Measurements from ENCODE around the gene SP100. TPM values are rescaled to one million over a fixed set of nuclear protein-coding genes. Genes with fewer than 3 reads are reported as not detected.

SP100 gene
- total and polyA plus RNA-seq, 2 of the 8 experiments (the other 6 are each of a cell fraction or from before 2014, with no cell fraction given), result 0.06 to 1.1 TPM

DNA sequence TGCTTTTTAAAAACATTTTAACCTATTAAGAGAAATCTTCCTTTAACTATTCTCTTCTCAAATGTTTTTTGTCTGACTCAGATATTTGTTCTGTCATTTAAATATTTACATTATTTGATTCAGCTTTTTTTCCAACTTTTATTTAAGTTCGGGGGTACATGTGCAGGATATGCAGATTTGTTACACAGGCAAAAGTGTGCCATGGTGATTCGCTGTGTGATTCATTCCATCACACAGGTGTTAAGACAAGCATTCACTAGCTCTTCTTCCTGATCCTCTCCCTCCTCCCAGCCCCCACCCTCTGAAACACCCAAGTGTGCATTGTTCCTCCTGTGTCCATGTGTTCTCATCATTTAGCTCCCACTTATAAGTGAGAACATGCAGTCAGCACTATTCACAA lies 19.4 kb downstream of the SP100 start:
- Histone ChIP-seq H4K91ac (replicated peaks; ENCODE audit: insufficient read length, low read length) (no peak overlapping the region), H2BK15ac (ENCODE audit: low read length) (no peak overlapping the region), H3K56ac (replicated peaks; ENCODE audit: insufficient read length, low read depth, low read length) (no peak overlapping the region), H2BK5ac (ENCODE audit: low read depth, low read length) (no peak overlapping the region), H2AK5ac (ENCODE audit: low read depth, low read length) (no peak overlapping the region), H2BK120ac (replicated peaks; ENCODE audit: low read depth, low read length) (no peak overlapping the region), H3K27me3 (replicated peaks in 1 of 4; ENCODE audit: control insufficient read depth in 3 of 4, extremely low read depth in 1 of 4, insufficient read depth in 3 of 4, low read length in 3 of 4) (no peaks in the 10 kb centered on the region), H3K4me2 (ENCODE audit: insufficient read depth in 1 of 2, low read depth in 2 of 2, low read length in 2 of 2) (no peak overlapping the region), H3K27ac (ENCODE audit: low read depth, low read length) (no peak overlapping the region), H2BK20ac (ENCODE audit: low read length) (no peak overlapping the region), H3K9me3 (ENCODE audit: insufficient read depth in 2 of 2, low read depth in 1 of 2, low read length in 1 of 2) (peaks cover 0 to 7% of the 10 kb centered on the region in 2 experiments; a peak in 2 of 4 replicates), H2AFZ (ENCODE audit: low read length) (no peak overlapping the region), H3K9ac (replicated peaks in 1 of 4; ENCODE audit: extremely low read depth in 1 of 4, low read depth in 3 of 4, low read length in 3 of 4) (no peak overlapping the region), H4K20me1 (replicated peaks in 1 of 2; ENCODE audit: control insufficient read depth in 1 of 2, insufficient read depth in 2 of 2, low read length in 2 of 2) (no peaks in the 10 kb centered on the region), H4K8ac (ENCODE audit: extremely low read depth, insufficient read depth, low read length) (no peak overlapping the region), H4K5ac (ENCODE audit: insufficient read length, low read depth, low read length) (no peak overlapping the region), H3K14ac (ENCODE audit: insufficient read length) (no peak overlapping the region), H3K4ac (replicated peaks; ENCODE audit: insufficient read length, low read depth, low read length) (no peak overlapping the region), H3K18ac (ENCODE audit: extremely low read depth, low read length) (no peak overlapping the region), H3K79me1 (ENCODE audit: low read depth, low read length) (no peaks in the 10 kb centered on the region), H3K4me1 (replicated peaks in 1 of 4; ENCODE audit: control insufficient read depth in 3 of 4, insufficient read depth in 4 of 4, low read length in 3 of 4) (no peaks in the 10 kb centered on the region), H3K36me3 (ENCODE audit: control insufficient read depth in 2 of 4, insufficient read depth in 4 of 4, low read length in 3 of 4) (no peaks in the 10 kb centered on the region), H3K23ac (ENCODE audit: insufficient read length) (no peak overlapping the region), H3K79me2 (ENCODE audit: control insufficient read depth in 1 of 2, insufficient read depth in 2 of 2, low read length in 2 of 2) (no peaks in the 10 kb centered on the region), H2BK12ac (ENCODE audit: low read depth, low read length) (no peak overlapping the region), H3K4me3 (ENCODE audit: extremely low read depth in 1 of 4, insufficient read depth in 2 of 4, low read depth in 3 of 4, low read length in 4 of 4) (no peak overlapping the region; a peak in 1 of 8 replicates), H3K23me2 (ENCODE audit: low read depth, low read length) (no peaks in the 10 kb centered on the region)
- ChIA-PET CTCF (ENCODE audit: partially characterized antibody) (no interaction called here), POLR2A (ENCODE audit: partially characterized antibody) (no interaction called here)
- 95% methylated on average over 2 of the region's 2 CpGs; no CpG with 5 or more reads in 1 of the 2 experiments for WGBS, 2 experiments (ENCODE audit: extremely low coverage in 1 of 2, insufficient coverage in 1 of 2, insufficient read length in 1 of 2, insufficient replicate concordance in 2 of 2, low coverage in 1 of 2, low lambda C conversion rate in 2 of 2, missing lambda C conversion rate in 1 of 2)
- no peak for DNase-seq (ENCODE audit: low read depth in 1 of 2, low spot score in 2 of 2)
- no peak for FAIRE-seq
- TF ChIP-seq NRF1 (IDR thresholded peaks at IDR 0.05; ENCODE audit: low read depth, low read length), result no peak
- TF ChIP-seq, protein P1, sequence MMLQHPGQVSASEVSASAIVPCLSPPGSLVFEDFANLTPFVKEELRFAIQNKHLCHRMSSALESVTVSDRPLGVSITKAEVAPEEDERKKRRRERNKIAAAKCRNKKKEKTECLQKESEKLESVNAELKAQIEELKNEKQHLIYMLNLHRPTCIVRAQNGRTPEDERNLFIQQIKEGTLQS (IDR thresholded peaks at IDR 0.05; ENCODE audit: insufficient read depth, low read depth, low read length), result no peak
